ENCODE measurements around the gene SYCE3.

GRCh38 chr22:50570861-50571260, 8.1 kb upstream of the SYCE3 start:
- TF ChIP-seq CTCF (conservative IDR thresholded peaks at IDR 0.05; ENCODE audit: low read length) (no peak), EZH2phosphoT487 (IDR thresholded peaks at IDR 0.05; ENCODE audit: borderline replicate concordance) (no peak)

All from Loucy (cell line).